Limb (tissue), 2 donors: ENCODE results near the gene PLEKHH1.
"Not testable (repeated sequence)": the region's sequence is repeated elsewhere in the genome, so short reads cannot be mapped to it uniquely, and the experiment has no call there.

Experiments used
- DNase-seq, 2 donors: peaks; one replicate each; pipeline ENCODE4 v3.0.0-alpha.2; 2016; ENCODE audit errors: extremely low spot score in 2 of 2

The PLEKHH1 gene

DNA sequence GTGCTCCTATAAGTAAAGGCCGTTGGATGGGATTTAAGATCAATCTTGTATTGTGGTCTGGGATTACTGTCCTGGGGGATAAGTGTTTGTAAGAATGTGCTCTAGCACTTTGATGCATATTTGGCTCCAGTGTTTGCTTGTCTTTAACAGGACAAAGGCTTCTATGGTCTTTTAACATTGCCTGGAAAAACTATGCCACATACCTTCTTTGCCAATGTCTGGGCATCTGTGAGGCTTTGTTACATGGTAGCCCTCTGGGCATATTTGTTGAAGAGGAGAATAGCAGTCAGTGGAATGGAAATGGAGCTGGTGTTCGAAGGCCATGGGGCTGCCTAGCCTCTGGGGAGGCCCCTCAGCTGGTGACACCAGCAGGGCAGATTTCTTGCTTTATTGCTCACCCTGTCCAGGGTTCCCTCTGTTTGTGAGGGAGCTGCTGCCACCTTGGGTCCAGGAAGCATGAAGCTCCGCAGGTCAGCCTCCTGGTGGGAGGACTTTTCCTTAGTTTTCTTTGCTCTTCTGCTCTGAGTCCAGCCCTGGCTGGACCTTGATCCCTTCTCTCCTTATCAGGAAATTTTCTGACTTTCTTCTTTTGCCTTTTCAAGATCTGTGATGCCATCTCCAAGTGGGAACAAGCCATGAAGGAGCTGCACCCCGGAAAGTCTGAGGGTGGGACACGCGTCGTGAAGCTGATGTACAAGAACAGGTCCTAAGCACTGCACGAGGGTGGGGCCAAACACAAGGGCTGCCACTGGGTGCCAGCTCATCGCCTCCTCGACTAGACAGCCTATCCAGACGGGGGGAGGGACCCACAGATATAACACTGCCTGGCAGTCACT is 47.5 kb downstream of the PLEKHH1 start:
- no peak for DNase-seq

GRCh38 chr14:67581643-67582042 is 48.6 kb downstream of the PLEKHH1 start:
- DNase-seq: no peak

DNA sequence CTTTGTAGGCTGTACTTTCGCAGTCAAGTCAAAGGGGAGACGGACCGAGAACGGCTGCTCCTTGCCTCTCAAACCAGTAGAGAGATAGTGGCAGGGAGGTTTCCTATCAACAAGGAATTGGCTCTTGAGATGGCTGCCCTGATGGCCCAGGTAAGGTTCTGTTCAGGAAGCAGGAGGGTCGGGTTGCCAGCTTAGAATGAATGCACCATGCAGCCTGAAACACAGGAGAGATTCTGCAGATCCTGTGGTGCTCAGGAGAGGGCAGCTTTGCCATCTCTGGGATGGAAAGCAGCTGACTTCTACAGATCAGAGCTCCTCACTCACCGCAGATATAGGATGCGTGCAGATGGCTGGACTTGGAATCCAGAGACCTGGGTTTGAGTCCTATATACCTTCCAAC is 49.0 kb downstream of the PLEKHH1 start:
- no peak for DNase-seq

GRCh38 chr14:67583711-67584644 is 50.9 kb downstream of the PLEKHH1 start:
- DNase-seq: peak in 1 of 2 donors; percentile 18

DNA sequence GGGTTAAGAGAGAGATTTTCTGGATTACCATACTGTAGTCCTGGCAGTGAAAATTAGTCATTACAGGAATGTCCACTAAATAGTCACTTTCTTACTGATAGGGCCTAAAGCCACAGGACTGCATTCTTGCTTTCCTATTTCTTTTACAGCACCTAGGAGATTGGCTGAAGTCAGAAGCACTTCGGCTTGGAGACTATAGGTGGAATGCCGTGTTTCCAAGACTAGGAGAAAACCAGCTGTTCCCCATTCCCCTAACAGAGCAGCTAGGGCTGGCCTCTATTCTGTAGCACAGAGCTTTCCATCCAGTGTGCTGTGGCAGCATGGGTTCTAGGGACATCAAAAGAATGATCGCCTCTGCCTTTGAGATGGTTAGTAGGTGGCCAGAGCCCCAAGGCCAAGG is 51.9 kb downstream of the PLEKHH1 start:
- DNase-seq: no peak

- no peak for DNase-seq
Measured at GRCh38 chr14:67586369-67586768, 53.3 kb downstream of the PLEKHH1 start.

GRCh38 chr14:67589204-67589770 is 56.2 kb downstream of the PLEKHH1 start:
- DNase-seq: no peak

DNA sequence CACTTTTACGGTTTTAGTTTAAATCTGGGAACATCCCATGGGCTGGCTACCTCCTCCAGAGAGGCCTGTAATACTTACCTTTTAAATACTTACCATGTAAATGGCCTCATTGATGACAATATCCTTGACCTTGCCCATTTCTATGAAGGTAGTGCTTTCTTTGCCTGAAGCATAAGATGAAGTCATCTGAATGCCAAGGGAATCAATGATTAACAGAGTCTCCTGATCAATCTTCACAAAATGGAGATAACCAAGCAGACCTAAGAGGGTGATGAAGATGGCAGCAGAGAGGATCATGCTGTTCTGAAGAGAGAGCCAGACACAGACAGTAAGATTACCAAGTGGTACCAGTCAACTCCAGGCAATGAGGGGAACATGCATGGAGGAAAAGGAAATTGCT is 60.6 kb downstream of the PLEKHH1 start:
- DNase-seq: not testable (repeated sequence)

DNA sequence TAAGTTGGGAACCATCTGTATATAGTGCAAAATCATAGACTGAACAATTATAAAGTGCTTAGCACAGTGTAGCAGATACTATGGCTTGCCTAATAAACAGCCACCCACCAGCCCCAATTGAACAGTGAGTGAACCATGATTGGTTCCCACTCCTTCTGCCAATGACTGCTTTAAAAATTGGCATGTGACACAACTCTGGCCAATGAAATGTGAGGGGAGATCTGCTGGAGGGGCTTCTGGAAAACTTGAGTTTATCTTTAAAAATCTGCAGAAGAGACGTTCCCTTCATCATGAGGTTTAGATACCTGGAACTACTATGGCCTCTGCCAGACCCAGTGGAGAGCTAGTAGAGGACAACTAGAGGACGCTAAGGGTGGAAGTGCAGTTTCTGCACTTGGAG is 62.3 kb downstream of the PLEKHH1 start:
- no peak for DNase-seq

DNA sequence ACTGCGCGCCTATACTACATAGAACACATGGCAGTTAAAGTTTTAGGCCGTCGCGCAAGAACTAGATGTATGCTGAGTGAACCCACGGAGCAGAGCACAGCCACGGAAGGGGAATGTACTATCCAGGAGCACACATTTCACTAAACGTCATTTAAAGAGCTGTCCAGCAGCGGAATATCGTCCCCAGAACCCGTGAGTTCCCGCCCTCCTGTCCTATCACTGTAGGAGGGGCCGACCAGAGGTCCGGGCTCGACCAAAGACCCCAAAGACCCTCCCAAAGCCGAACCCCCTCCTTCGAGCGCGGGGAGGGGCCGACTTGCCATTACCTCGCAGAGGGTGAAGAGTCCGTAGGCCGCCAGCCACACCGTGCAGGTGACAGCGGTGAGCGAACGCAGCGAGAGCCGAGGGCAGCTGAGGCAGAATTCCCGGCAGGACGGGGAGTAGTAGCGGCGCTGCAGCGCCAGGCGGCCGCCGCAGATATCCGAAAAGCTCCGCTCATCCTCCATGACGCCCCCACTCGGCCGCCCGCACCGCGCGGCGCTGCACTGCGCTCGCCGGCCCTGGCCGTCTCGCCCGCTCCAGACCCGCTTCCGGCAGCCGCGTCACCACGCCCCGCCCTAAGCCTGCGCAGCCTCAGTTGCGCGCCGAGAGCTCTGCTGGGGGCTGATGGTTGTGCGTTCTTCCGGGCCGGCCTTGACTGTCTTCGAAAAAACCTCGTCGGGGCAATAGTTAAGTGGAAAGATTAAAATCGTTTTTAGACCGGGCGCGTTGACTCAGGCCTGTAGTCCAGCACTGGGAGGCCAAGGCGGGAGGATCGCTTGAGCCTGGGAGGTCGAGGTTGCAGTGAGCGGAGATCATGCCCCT is 66.8 kb downstream of the PLEKHH1 start, which contains the start of gene PIGH:
PIGH (minus strand) TSS at position 571 of the 864 bp plus-strand sequence; CDS start at position 506, 65 bp downstream.
- DNase-seq: peak; percentile 88 to 96

DNA sequence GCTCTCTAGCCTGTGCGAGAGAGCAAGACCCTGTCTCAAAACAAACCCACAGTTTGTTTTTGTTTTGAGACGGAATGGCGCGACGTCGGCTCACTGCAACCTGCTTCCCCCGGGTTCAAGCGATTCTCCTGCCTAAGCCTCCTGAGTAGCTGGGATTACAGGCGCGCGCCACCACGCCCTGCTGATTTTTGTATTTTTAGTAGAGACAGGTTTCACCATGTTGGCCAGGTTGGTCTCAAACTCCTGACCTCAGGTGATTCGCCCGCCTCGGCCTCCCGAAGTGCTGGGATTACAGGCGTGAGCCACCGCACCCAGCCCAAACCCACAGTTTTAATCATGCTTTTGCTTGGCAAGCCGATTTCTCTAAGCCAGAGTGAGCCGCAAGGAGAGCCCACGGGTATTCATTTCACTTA is 67.5 kb downstream of the PLEKHH1 start:
- not testable (repeated sequence) for DNase-seq

GRCh38 chr14:67602076-67602475 is 69.0 kb downstream of the PLEKHH1 start:
- DNase-seq: no peak

DNA sequence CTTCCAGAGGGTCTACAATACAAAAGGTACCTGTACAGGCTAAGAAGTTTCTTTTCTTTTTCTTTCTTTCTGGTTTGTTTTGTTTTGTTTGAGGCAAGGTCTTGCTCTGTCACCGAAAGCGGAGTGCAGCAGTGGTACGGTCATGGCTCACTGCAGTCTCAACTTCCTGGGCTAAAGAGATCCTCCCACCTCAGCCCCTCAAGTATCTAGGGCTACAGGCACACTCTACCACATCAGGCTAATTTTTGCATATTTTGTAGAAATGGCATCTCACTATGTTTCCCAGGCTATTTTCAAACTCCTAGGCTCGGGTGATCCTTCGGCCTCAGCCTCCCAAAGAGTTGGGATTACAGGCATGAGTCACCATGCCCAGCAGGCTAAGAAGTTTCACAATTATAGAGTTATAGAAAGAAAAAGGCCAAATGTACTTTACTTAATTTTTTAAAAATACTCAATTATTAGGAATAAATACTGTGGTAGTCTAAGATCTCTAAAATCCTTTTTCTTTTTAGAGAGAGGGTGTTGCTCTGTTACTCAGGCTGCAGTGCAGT is 70.0 kb downstream of the PLEKHH1 start:
- no peak for DNase-seq

GRCh38 chr14:67607646-67608045 is 74.6 kb downstream of the PLEKHH1 start:
- DNase-seq: no peak

DNA sequence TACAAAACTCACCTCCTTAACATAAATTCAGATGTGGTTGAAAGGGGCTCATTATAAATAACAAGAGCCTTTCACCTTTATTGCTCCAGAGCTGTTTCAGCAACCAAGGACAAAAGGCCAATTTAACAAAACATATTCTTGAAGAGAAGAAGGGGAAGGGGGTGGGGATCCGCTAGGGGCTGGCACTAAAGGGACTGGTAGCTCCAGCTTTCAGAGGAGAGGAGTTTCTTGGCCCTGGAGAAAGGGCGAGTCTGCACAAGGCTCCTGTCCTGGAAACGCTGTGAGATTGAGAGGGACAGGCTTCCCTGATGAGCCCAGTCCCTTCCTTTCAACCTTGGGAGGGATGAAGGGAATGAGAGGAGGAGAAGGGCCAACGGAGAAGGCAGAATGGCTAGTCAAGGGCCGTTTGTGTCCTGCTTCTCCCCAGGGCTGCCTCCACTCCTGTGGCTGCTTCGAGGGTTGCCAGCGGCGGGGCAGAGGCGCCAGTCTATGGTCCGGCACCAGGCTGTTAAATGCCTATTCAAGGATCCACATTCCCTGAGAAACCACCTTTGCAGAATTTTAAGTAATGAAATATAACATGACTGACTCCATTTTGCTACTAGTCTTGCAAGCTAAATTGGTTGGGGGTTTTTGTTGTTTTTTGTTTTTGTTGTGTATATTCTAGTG is 76.7 kb downstream of the PLEKHH1 start:
- no peak for DNase-seq

- DNase-seq: no peak
Measured at GRCh38 chr14:67610491-67610890, 77.4 kb downstream of the PLEKHH1 start.

DNA sequence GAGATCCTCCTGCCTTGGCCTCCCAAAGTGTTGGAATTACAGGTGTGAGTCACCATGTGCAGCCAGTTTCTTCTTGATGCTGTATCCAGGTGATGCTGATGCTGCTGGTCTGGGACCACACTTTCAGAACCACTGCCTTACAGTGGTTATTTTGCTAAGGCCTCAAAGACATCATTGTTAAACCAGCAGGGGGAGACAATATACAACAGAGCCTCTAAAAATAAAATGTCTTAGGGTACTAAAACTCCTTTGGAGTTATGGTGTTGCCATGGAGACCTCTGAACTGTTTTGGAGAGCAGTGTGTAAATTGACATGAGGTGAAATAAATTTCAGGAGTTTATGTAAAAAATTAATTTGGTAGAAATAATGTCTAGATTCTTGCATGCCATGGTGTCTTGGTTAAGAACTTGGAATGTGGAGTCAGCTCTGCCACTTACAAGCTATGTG is 85.5 kb downstream of the PLEKHH1 start:
- peak in 1 of 2 donors; percentile 78 for DNase-seq

DNA sequence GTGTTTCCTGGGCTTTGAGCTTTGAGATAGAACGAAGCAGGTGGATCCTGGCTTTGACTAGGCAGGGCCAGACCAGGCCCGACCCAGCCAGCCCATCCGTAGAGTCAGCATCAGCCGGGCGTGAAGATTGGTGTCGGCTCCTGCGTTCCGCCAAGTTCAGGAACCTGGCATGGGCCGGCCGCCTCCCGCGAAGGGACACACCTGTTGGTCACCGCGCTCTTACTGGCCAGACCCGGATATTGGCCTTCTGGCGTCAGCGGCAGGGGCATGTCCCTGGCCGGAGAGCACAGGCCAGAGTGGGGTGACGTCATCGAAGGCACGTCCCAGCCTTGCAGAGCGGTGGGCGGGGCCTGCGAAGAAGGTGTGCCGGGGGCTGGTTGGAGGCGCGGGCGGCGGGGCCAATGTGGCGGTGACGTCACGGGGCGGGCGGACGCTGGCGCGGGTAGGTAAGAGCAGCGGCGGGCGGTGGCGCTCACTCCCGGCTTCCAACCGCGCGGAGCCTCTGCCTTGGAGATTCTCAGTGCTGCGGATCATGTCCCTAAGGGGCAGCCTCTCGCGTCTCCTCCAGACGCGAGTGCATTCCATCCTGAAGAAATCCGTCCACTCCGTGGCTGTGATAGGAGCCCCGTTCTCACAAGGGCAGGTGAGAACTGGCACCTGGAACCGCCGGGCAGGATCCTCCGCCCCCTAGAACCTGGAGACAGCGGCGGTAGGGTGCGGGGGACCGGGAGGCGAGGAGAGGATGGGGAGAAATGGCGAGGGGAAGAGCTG is 86.5 kb downstream of the PLEKHH1 start, which contains the start of gene ARG2:
ARG2 (plus strand) TSS at position 475 of the 771 bp plus-strand sequence; CDS start at position 533, 58 bp downstream.
- DNase-seq: peak; percentile 83 to 95

DNA sequence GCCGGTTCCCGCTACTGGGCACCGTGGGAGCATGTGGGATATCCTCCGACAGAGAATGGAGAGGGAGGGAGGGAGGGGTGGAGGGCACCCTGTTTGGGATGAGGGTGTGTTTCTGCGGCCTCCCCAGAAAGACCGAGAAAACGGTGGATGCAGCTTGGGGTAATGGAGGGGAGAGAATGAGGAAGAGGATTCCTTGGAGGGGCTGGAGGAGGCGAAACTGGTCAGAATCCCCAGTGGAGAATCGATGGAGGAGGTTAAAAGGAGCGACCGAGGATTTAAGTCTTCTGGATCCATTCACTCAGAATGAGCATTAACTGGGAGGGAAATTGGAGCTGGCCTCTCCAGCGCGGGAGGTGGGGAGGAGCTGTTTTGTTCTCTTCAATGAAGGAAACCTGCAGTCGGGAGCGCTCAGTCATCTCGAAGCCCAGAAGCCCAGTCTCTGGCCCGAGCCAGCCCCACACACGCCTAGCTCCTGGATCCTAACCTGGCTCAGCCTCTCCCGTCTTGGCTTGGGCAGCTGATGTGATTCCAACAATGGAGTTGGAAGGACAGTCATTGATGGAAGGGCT is 87.2 kb downstream of the PLEKHH1 start:
- DNase-seq: peak in 1 of 2 donors; percentile 56
